ENCODE data around the gene EXOC3.

DNA sequence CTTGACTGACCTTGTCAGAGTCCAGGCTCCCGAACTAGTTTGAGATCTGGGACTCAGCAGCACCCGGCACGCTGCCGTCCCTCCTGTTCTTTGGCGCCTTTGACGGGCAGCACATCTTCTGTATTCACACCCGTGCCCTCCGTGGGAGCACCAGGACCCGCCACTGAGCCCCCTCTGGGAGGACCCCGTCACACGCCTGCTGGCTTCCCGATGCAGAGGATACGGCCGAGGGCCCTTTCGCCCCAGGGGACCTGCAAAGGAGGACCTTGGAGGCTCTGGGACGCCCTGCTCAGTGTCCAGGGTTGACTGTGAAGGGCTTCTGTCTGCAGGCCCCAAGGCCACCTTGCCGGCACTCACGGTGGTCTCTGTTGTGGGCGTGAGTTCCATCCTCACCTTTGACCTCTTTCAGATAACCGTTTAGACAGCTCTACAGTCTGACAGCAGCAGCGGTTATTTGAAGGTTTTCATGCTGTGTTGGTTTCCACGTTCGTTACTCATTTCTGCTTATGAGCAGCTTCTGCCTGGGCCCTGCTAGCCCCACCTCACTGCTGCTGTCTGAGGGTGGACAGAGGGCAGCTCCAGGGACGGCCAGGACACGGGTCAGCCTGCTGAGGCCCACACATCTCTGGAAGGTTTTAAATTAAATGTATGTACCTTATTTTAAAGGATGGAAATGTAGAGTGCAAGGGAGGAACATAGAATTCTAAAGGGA, 12.6 kb upstream of the EXOC3 start:
- TF ChIP-seq, protein P1, sequence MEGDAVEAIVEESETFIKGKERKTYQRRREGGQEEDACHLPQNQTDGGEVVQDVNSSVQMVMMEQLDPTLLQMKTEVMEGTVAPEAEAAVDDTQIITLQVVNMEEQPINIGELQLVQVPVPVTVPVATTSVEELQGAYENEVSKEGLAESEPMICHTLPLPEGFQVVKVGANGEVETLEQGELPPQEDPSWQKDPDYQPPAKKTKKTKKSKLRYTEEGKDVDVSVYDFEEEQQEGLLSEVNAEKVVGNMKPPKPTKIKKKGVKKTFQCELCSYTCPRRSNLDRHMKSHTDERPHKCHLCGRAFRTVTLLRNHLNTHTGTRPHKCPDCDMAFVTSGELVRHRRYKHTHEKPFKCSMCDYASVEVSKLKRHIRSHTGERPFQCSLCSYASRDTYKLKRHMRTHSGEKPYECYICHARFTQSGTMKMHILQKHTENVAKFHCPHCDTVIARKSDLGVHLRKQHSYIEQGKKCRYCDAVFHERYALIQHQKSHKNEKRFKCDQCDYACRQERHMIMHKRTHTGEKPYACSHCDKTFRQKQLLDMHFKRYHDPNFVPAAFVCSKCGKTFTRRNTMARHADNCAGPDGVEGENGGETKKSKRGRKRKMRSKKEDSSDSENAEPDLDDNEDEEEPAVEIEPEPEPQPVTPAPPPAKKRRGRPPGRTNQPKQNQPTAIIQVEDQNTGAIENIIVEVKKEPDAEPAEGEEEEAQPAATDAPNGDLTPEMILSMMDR (IDR thresholded peaks at IDR 0.05): no peak
- no peak for TF ChIP-seq POLR2A (IDR thresholded peaks at IDR 0.05)
